Measurements from ENCODE around the gene IGSF3. TPM values are rescaled to one million over a fixed set of nuclear protein-coding genes. Genes with fewer than 3 reads are reported as not detected.

The IGSF3 gene
- total RNA-seq, 1 experiment from 2014 or later, result 4.0 TPM

DNA sequence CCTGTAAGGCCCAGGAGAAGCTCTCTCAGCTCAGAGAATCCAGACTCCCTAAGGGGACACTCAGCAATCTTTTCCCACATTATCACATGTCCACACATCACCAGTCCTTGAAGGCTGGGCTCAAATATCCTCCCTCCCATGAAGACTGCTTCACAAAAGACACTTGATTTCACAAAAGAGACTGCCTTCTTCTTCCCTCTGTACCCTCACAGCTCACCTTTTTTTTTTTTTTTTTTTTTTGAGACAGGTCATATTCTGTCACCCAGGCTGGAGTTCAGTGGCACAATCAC is 98.2 kb downstream of the IGSF3 start:
- Histone ChIP-seq H3K9me3 (ENCODE audit: low read depth, low read length, poor library complexity, severe bottlenecking) (no peaks in the 10 kb centered on the region), H3K27ac (ENCODE audit: low read depth, low read length, poor library complexity, severe bottlenecking) (no peak overlapping the region), H3K36me3 (ENCODE audit: insufficient read depth, low read length, poor library complexity, severe bottlenecking) (no peaks in the 10 kb centered on the region), H3K27me3 (replicated peaks; ENCODE audit: insufficient read depth, low read depth, low read length, poor library complexity) (no peaks in the 10 kb centered on the region), H3K4me3 (ENCODE audit: low read depth, low read length, poor library complexity, severe bottlenecking) (no peak overlapping the region), H3K4me1 (ENCODE audit: insufficient read depth, low read length, poor library complexity, severe bottlenecking) (peaks cover 3% of the 10 kb centered on the region)
- intact Hi-C loops (cut with micrococcal nuclease; ENCODE audit: unreplicated experiment), result no loop called here
- DNase-seq (ENCODE audit: low spot score), result no peak
- ChIA-PET CTCF (interaction anchor here (0.7 to 0.9 kb wide), 2 partner anchors 98 to 416 kb away, joined by 3 to 5 read pairs; partner anchors contain the start of gene IGSF3), POLR2A (ENCODE audit: low non-redundant PET) (no interaction called here)
- BruUV-seq (replicated peaks), result no TSS peak
- TF ChIP-seq CTCF (conservative IDR thresholded peaks at IDR 0.05; ENCODE audit: low read depth, low read length) (no peak), EZH2 (IDR thresholded peaks at IDR 0.05; ENCODE audit: borderline replicate concordance, low read depth, low read length, poor library complexity, severe bottlenecking) (no peak)

GRCh38 chr1:116568662-116569380 is 98.7 kb downstream of the IGSF3 start:
- BruUV-seq (replicated peaks), result TSS peak; percentile 20
- TF ChIP-seq CTCF (conservative IDR thresholded peaks at IDR 0.05; ENCODE audit: low read depth, low read length) (no peak), EZH2 (IDR thresholded peaks at IDR 0.05; ENCODE audit: borderline replicate concordance, low read depth, low read length, poor library complexity, severe bottlenecking) (no peak)
- intact Hi-C loops (cut with micrococcal nuclease; ENCODE audit: unreplicated experiment), result no loop called here
- H3K36me3 ChIP-seq (ENCODE audit: insufficient read depth, low read length, poor library complexity, severe bottlenecking), result no peaks in the 10 kb centered on the region
- peaks cover 3% of the 10 kb centered on the region for H3K4me1 ChIP-seq (ENCODE audit: insufficient read depth, low read length, poor library complexity, severe bottlenecking)
- no peak overlapping the region for H3K4me3 ChIP-seq (ENCODE audit: low read depth, low read length, poor library complexity, severe bottlenecking)
- no peak overlapping the region for H3K27ac ChIP-seq (ENCODE audit: low read depth, low read length, poor library complexity, severe bottlenecking)
- no peaks in the 10 kb centered on the region for H3K9me3 ChIP-seq (ENCODE audit: low read depth, low read length, poor library complexity, severe bottlenecking)
- no peaks in the 10 kb centered on the region for H3K27me3 ChIP-seq (replicated peaks; ENCODE audit: insufficient read depth, low read depth, low read length, poor library complexity)
- DNase-seq (ENCODE audit: low spot score), result no peak
- POLR2A ChIA-PET (ENCODE audit: low non-redundant PET), result no interaction called here
- CTCF ChIA-PET, result interaction anchor here (0.7 to 0.9 kb wide), 2 partner anchors 99 to 415 kb away, joined by 3 to 5 read pairs; partner anchors contain the start of gene IGSF3

GRCh38 chr1:116567790-116568661 is 99.5 kb downstream of the IGSF3 start:
- H3K9me3 ChIP-seq (ENCODE audit: low read depth, low read length, poor library complexity, severe bottlenecking), result no peaks in the 10 kb centered on the region
- no peaks in the 10 kb centered on the region for H3K27me3 ChIP-seq (replicated peaks; ENCODE audit: insufficient read depth, low read depth, low read length, poor library complexity)
- intact Hi-C loops (cut with micrococcal nuclease; ENCODE audit: unreplicated experiment), result no loop called here
- peaks cover 3% of the 10 kb centered on the region for H3K4me1 ChIP-seq (ENCODE audit: insufficient read depth, low read length, poor library complexity, severe bottlenecking)
- TF ChIP-seq EZH2 (IDR thresholded peaks at IDR 0.05; ENCODE audit: borderline replicate concordance, low read depth, low read length, poor library complexity, severe bottlenecking), result no peak
- TF ChIP-seq CTCF (conservative IDR thresholded peaks at IDR 0.05; ENCODE audit: low read depth, low read length), result no peak
- DNase-seq (ENCODE audit: low spot score), result no peak
- H3K36me3 ChIP-seq (ENCODE audit: insufficient read depth, low read length, poor library complexity, severe bottlenecking), result no peaks in the 10 kb centered on the region
- POLR2A ChIA-PET (ENCODE audit: low non-redundant PET), result no interaction called here
- no TSS peak for BruUV-seq (replicated peaks)
- H3K27ac ChIP-seq (ENCODE audit: low read depth, low read length, poor library complexity, severe bottlenecking), result no peak overlapping the region
- H3K4me3 ChIP-seq (ENCODE audit: low read depth, low read length, poor library complexity, severe bottlenecking), result no peak overlapping the region
- CTCF ChIA-PET, result no interaction called here

Data from A673 (cell line).